A673 (cell line): Measurements from ENCODE around the gene PTGDS. TPM values are rescaled to one million over a fixed set of nuclear protein-coding genes. Genes with fewer than 3 reads are reported as not detected.

Source experiments
- BruUV-seq: library from RNA; stranded (reverse); fragments of 400-500 nt; replicated peaks from 2 replicates; lab custom pipeline; 2021; lab: Mats Ljungman, UMichigan
- CTCF ChIA-PET: fragments of 300-600 bp; sonication (Branson Sonifier 250); formaldehyde crosslinking; loops from one replicate; lab custom pipeline; 2022; ENCODE audit warnings: antibody characterized with exemption; lab: Charles Lee
- POLR2A ChIA-PET: fragments of 300-600 bp; sonication (Branson Sonifier 250); formaldehyde crosslinking; loops from one replicate; lab custom pipeline; 2022; ENCODE audit warnings: antibody characterized with exemption; ENCODE audit not compliant: low non-redundant PET; lab: Charles Lee
- DNase-seq: peaks from one replicate; pipeline ENCODE4 v3.0.0-alpha.2; 2015; ENCODE audit warnings: low spot score
- H3K27ac ChIP-seq: fragments of 200-600 bp; sonication (generic); 2 replicates; pipeline ENCODE4 v1.5.1; 2016; ENCODE audit warnings: mixed run types, low read depth, mild to moderate bottlenecking, mixed read lengths, antibody characterized with exemption, low read length; ENCODE audit not compliant: poor library complexity, severe bottlenecking
- H3K27me3 ChIP-seq: fragments of 200-600 bp; sonication (generic); replicated peaks from 2 replicates; pipeline ENCODE4 v1.6.1; 2017; ENCODE audit warnings: mixed run types, low read depth, mild to moderate bottlenecking, mixed read lengths, antibody characterized with exemption, low read length; ENCODE audit not compliant: insufficient read depth, poor library complexity
- H3K36me3 ChIP-seq: fragments of 200-600 bp; sonication (generic); 2 replicates; pipeline ENCODE4 v1.6.1; 2016; ENCODE audit warnings: mixed run types, mild to moderate bottlenecking, mixed read lengths, antibody characterized with exemption, low read length; ENCODE audit not compliant: insufficient read depth, poor library complexity, severe bottlenecking
- H3K4me1 ChIP-seq: fragments of 200-600 bp; sonication (generic); 2 replicates; pipeline ENCODE4 v1.6.1; 2017; ENCODE audit warnings: mixed run types, mild to moderate bottlenecking, mixed read lengths, antibody characterized with exemption, low read length; ENCODE audit not compliant: insufficient read depth, poor library complexity, severe bottlenecking
- H3K4me3 ChIP-seq: fragments of 200-600 bp; sonication (generic); 2 replicates; pipeline ENCODE4 v1.5.1; 2016; ENCODE audit warnings: low read depth, mixed run types, mild to moderate bottlenecking, mixed read lengths, low read length; ENCODE audit not compliant: poor library complexity, severe bottlenecking
- H3K9me3 ChIP-seq: fragments of 200-600 bp; sonication (generic); 2 replicates; pipeline ENCODE4 v1.6.1; 2016; ENCODE audit warnings: mixed run types, low read depth, mild to moderate bottlenecking, mixed read lengths, antibody characterized with exemption, low read length; ENCODE audit not compliant: poor library complexity, severe bottlenecking
- CTCF ChIP-seq: fragments of 300-800, 200-600 bp; sonication (generic); conservative IDR thresholded peaks from 2 replicates; pipeline ENCODE4 v1.5.1; 2017; ENCODE audit warnings: low read depth, mild to moderate bottlenecking, antibody characterized with exemption, low read length, moderate library complexity, mixed read lengths
- EZH2 ChIP-seq: fragments of 200-600 bp; sonication (generic); IDR thresholded peaks from 2 replicates; pipeline ENCODE4 v1.6.1; 2017; ENCODE audit warnings: borderline replicate concordance, low read depth, mild to moderate bottlenecking, mixed read lengths, antibody characterized with exemption, low read length; ENCODE audit not compliant: poor library complexity, severe bottlenecking
- intact Hi-C: fragments of 100-400 bp; cut with micrococcal nuclease; formaldehyde crosslinking; loops from one replicate; pipeline ENCODE4 v1.10.0; 2022; ENCODE audit not compliant: unreplicated experiment
- total RNA-seq: library from RNA; stranded (reverse); gene quantifications from 2 replicates; pipeline ENCODE4 v1.2.3, GENCODE V29; 2021

Gene PTGDS
- total RNA-seq, 1 experiment from 2014 or later = not detected

- Histone ChIP-seq H3K4me3 (no peak overlapping the region), H3K27ac (no peak overlapping the region), H3K4me1 (no peaks in the 10 kb centered on the region), H3K27me3 (no peaks in the 10 kb centered on the region), H3K36me3 (peaks cover under 1% of the 10 kb centered on the region), H3K9me3 (no peaks in the 10 kb centered on the region)
- ChIA-PET POLR2A (no interaction called here), CTCF (interaction anchor here (0.9 kb wide), 1 partner anchor 214 kb away, joined by 3 read pairs; no protein-coding TSS in a partner anchor)
- BruUV-seq = no TSS peak
- TF ChIP-seq CTCF = no peak
- TF ChIP-seq EZH2 = no peak
- DNase-seq = no peak
- intact Hi-C loops = no loop called here
Observed at GRCh38 chr9:137022662-137023008, 45.3 kb downstream of the PTGDS start.

- intact Hi-C loops = no loop called here
- Histone ChIP-seq H3K36me3 (no peaks in the 10 kb centered on the region), H3K4me3 (no peak overlapping the region), H3K9me3 (no peaks in the 10 kb centered on the region), H3K27ac (no peak overlapping the region), H3K4me1 (no peaks in the 10 kb centered on the region), H3K27me3 (no peaks in the 10 kb centered on the region)
- ChIA-PET POLR2A (no interaction called here), CTCF (no interaction called here)
- DNase-seq = no peak
- TF ChIP-seq CTCF (no peak), EZH2 (no peak)
- no TSS peak for BruUV-seq
Observed at GRCh38 chr9:137023157-137023556, 45.9 kb downstream of the PTGDS start.

DNA sequence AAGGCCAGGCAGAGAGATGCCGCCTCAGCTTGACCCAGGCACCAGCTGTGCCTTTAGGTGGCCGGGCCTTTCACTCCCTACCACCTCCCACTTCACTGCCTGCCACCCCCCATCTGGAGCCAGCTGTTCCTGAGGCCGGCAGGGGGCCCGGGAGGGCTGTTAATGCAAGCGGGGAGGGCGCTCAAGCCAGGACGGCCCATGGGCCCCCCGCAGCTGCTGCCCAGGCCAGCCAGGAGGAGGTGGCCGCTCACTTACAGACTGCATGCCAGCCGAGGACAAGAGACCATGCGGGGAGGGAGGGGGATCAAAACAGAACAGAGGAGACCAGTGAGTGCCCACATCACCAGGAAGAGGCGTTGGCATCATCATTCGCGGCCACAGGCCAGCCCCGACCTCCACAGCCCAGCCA is 46.3 kb downstream of the PTGDS start:
- no peaks in the 10 kb centered on the region for H3K36me3 ChIP-seq
- no peaks in the 10 kb centered on the region for H3K27me3 ChIP-seq
- intact Hi-C loops = no loop called here
- H3K4me1 ChIP-seq = peaks cover 3% of the 10 kb centered on the region
- no peaks in the 10 kb centered on the region for H3K9me3 ChIP-seq
- H3K27ac ChIP-seq = no peak overlapping the region
- ChIA-PET CTCF (no interaction called here), POLR2A (no interaction called here)
- no TSS peak for BruUV-seq
- H3K4me3 ChIP-seq = no peak overlapping the region
- no peak for DNase-seq
- TF ChIP-seq CTCF = no peak
- no peak for TF ChIP-seq EZH2
